NB4 (cell line): ENCODE data around the gene ECPAS.

Experiments used
- MAX ChIP-seq: IDR thresholded peaks from 2 replicates; pipeline ENCODE4 v1.6.1; 2011; ENCODE audit warnings: low read depth, low read length
- MYC ChIP-seq: IDR thresholded peaks from 2 replicates; pipeline ENCODE4 v1.6.1; 2011; ENCODE audit warnings: low read depth, low read length
- POLR2A ChIP-seq: IDR thresholded peaks from 2 replicates; pipeline ENCODE4 v1.6.1; 2011; ENCODE audit warnings: mild to moderate bottlenecking; ENCODE audit not compliant: insufficient read length; ENCODE audit errors: extremely low read depth
- TF ChIP-seq, protein P1 (sequence below): IDR thresholded peaks from one replicate; pipeline ENCODE4 v1.5.1; 2012; ENCODE audit warnings: low read depth, low read length

- TF ChIP-seq, protein P1, sequence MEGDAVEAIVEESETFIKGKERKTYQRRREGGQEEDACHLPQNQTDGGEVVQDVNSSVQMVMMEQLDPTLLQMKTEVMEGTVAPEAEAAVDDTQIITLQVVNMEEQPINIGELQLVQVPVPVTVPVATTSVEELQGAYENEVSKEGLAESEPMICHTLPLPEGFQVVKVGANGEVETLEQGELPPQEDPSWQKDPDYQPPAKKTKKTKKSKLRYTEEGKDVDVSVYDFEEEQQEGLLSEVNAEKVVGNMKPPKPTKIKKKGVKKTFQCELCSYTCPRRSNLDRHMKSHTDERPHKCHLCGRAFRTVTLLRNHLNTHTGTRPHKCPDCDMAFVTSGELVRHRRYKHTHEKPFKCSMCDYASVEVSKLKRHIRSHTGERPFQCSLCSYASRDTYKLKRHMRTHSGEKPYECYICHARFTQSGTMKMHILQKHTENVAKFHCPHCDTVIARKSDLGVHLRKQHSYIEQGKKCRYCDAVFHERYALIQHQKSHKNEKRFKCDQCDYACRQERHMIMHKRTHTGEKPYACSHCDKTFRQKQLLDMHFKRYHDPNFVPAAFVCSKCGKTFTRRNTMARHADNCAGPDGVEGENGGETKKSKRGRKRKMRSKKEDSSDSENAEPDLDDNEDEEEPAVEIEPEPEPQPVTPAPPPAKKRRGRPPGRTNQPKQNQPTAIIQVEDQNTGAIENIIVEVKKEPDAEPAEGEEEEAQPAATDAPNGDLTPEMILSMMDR: no peak
- no peak for TF ChIP-seq POLR2A
- no peak for TF ChIP-seq MAX
- no peak for TF ChIP-seq MYC
Observed at GRCh38 chr9:111484572-111484894, 350 bp upstream of the ECPAS start.
